ENCODE data around the gene FIGNL1.

The FIGNL1 gene

DNA sequence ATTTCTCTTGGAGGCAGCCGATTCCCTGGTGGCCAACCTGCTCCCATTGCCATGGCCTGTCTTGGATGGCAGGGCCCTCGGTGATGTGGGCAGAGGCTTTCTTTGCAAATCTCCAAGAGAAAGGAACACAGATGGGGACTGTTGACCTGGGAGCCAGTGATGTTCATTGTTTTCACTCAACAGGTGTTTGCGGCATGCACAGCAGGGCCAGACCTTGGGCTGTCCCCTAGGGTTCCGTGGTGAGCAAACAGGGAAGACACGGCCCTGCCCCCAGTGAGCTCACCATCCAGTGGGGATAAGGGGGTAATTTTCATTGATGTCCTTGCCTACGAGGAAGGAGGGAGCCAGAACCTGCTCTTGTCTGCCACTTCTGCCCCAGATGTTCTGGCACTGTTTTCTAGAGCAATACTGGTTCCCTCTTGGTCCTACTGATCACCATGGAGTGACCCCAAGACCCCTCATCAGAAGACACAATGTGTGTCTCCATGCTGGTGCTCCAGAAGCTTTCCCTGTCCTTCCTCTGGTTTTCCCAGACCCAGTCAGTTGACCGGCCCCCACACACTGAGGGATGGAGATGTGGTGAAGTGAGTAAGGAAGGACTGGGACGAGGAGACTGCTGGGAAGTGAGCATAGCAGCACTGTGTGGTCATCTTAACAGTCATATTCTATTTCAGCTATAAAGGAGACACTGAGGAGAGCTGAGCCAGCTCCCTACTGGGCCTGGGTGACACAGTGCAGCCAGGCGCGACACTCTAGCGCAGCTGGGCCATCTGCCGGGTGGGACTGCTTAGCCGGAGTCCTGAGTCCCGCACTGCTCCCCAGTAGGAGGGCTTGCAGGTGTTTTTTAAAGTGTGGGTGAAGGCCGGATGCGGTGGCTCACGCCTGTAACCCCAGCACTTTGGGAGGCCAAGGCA is 20.4 kb upstream of the FIGNL1 start:
- Histone ChIP-seq H3K9me2 (ENCODE audit: low read depth, low read length) (no peaks in the 10 kb centered on the region), H3K27me3 (ENCODE audit: insufficient read depth, low read length) (peaks cover 15% of the 10 kb centered on the region; the same call in 1 of the 2 replicates), H3K4me3 (ENCODE audit: low read depth, low read length, poor library complexity, severe bottlenecking) (no peak overlapping the region), H4K20me1 (ENCODE audit: insufficient read depth, low read length) (no peaks in the 10 kb centered on the region), H3K27ac (ENCODE audit: low read depth, low read length, poor library complexity, severe bottlenecking) (no peak overlapping the region), H3K9me3 (ENCODE audit: low read length) (no peaks in the 10 kb centered on the region), H3K4me2 (ENCODE audit: low read length) (no peak overlapping the region), H3K79me2 (ENCODE audit: insufficient read depth, low read length) (no peaks in the 10 kb centered on the region), H3K4me1 (ENCODE audit: insufficient read depth, low read length, severe bottlenecking) (peaks cover 10% of the 10 kb centered on the region), H3K9ac (ENCODE audit: low read length) (no peak overlapping the region), H3F3A (ENCODE audit: insufficient read depth, low read length) (no peaks in the 10 kb centered on the region), H2AFZ (ENCODE audit: low read length) (no peak overlapping the region), H3K36me3 (ENCODE audit: insufficient read depth, low read length) (no peaks in the 10 kb centered on the region)
- no peak for TF ChIP-seq EZH2 (IDR thresholded peaks at IDR 0.05; ENCODE audit: borderline replicate concordance, low read length)
- TF ChIP-seq CTCF (IDR thresholded peaks at IDR 0.05; ENCODE audit: low read length), result no peak

DNA sequence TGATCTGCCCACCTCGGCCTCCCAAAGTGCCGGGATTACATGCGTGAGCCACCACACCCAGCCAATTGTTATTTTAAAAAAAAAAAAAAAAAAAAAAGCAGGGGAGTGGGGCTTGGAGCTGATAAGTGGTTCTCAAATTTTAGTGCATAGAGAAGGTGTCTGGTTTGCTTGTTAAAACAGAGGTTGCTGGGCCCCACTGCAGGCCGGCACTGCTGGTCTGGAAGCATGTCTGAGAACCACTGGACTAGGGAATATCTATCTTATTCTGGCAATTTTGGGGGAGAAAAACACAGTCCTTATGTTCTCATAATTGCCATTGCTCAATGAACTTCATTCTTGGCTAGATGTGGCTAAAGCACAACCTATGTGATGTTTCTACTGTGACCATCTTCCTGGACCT is 19.0 kb upstream of the FIGNL1 start:
- Histone ChIP-seq H3K4me3 (ENCODE audit: low read depth, low read length, poor library complexity, severe bottlenecking) (no peak overlapping the region), H3F3A (ENCODE audit: insufficient read depth, low read length) (no peaks in the 10 kb centered on the region), H3K4me2 (ENCODE audit: low read length) (no peak overlapping the region), H3K9me3 (ENCODE audit: low read length) (no peaks in the 10 kb centered on the region), H3K36me3 (ENCODE audit: insufficient read depth, low read length) (no peaks in the 10 kb centered on the region), H3K79me2 (ENCODE audit: insufficient read depth, low read length) (no peaks in the 10 kb centered on the region), H4K20me1 (ENCODE audit: insufficient read depth, low read length) (no peaks in the 10 kb centered on the region), H3K27me3 (ENCODE audit: insufficient read depth, low read length) (peaks cover 15% of the 10 kb centered on the region; the same call in 1 of the 2 replicates), H3K27ac (ENCODE audit: low read depth, low read length, poor library complexity, severe bottlenecking) (no peak overlapping the region), H3K4me1 (ENCODE audit: insufficient read depth, low read length, severe bottlenecking) (peaks cover 10% of the 10 kb centered on the region), H2AFZ (ENCODE audit: low read length) (no peak overlapping the region), H3K9me2 (ENCODE audit: low read depth, low read length) (no peaks in the 10 kb centered on the region), H3K9ac (ENCODE audit: low read length) (no peak overlapping the region)
- TF ChIP-seq CTCF (IDR thresholded peaks at IDR 0.05; ENCODE audit: low read length), result no peak
- no peak for TF ChIP-seq EZH2 (IDR thresholded peaks at IDR 0.05; ENCODE audit: borderline replicate concordance, low read length)

DNA sequence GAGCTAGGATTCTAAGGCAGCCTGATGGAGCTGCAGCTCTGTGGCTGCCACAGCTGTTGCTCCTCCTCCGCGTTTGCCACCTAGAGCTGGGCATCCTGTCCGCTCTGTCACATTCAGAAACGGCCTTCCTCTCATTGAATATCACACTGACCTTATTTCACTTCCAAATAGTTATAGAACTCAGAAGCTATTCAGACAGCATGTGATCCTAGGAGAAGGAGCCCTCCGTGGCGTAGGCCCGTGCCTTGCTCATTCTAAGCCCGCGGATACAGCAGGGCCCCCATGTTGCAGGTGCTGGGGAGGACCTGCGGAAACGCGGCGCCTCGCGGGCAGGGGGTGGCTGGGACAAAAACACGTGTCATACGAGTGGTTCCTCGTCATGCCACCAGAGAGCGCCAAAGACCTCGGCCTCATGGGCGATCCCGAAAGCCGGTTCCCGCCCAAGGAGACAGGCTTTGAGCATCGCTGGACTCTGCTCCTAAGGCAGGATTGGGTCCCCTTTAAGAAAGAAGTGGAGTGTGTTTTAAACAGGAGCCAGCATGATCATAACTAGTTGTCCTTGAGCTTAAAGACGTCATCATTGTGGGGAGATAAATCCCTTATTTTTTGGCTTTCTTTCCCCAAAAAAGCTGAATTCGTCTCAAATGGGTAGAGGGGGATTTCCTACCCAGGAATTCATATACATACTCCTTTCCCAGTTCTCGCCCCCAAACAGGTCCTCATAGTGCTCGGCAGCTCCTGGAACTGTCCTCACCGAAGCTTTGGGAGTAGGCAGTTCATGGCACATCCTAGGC is 17.9 kb upstream of the FIGNL1 start:
- no peaks in the 10 kb centered on the region for H3K79me2 ChIP-seq (ENCODE audit: insufficient read depth, low read length)
- H3F3A ChIP-seq (ENCODE audit: insufficient read depth, low read length), result no peaks in the 10 kb centered on the region
- H3K4me3 ChIP-seq (ENCODE audit: low read depth, low read length, poor library complexity, severe bottlenecking), result no peak overlapping the region
- peak overlapping the region; percentile 53 for H3K4me2 ChIP-seq (ENCODE audit: low read length)
- H4K20me1 ChIP-seq (ENCODE audit: insufficient read depth, low read length), result no peaks in the 10 kb centered on the region
- H3K27ac ChIP-seq (ENCODE audit: low read depth, low read length, poor library complexity, severe bottlenecking), result no peak overlapping the region
- no peaks in the 10 kb centered on the region for H3K9me3 ChIP-seq (ENCODE audit: low read length)
- no peaks in the 10 kb centered on the region for H3K36me3 ChIP-seq (ENCODE audit: insufficient read depth, low read length)
- 0 out of 2 replicates have a peak overlapping the region, but pooled peaks have one; percentile 3 for H2AFZ ChIP-seq (ENCODE audit: low read length)
- H3K27me3 ChIP-seq (ENCODE audit: insufficient read depth, low read length), result peaks cover 13% of the 10 kb centered on the region; the same call in 1 of the 2 replicates
- no peaks in the 10 kb centered on the region for H3K9me2 ChIP-seq (ENCODE audit: low read depth, low read length)
- peak overlapping the region; percentile 18; the same call in 1 of the 2 replicates for H3K9ac ChIP-seq (ENCODE audit: low read length)
- H3K4me1 ChIP-seq (ENCODE audit: insufficient read depth, low read length, severe bottlenecking), result peaks cover 10% of the 10 kb centered on the region
- peak; percentile 98 for TF ChIP-seq CTCF (IDR thresholded peaks at IDR 0.05; ENCODE audit: low read length)
- no peak for TF ChIP-seq EZH2 (IDR thresholded peaks at IDR 0.05; ENCODE audit: borderline replicate concordance, low read length)
